Sigmoid colon (tissue), 7 donors: ENCODE data around the gene SLC39A11. TPM values are rescaled to one million over a fixed set of nuclear protein-coding genes. Genes with fewer than 3 reads are reported as not detected.

Source experiments
- DNase-seq: peaks from one replicate; pipeline ENCODE4 v3.0.0-alpha.2; 2019
- H3K27ac ChIP-seq, 4 donors: fragments of 200-600 bp; sonication (generic); one replicate each; pipeline ENCODE4 v1.5.1; 2016 to 2019; ENCODE audit warnings: mild to moderate bottlenecking in 1 of 4
- H3K27me3 ChIP-seq, 3 donors: fragments of 200-600 bp; sonication (generic); one replicate each; pipeline ENCODE4 v1.5.1; 2019; ENCODE audit warnings: mild to moderate bottlenecking in 1 of 3
- H3K36me3 ChIP-seq, 4 donors: fragments of 200-600 bp; sonication (generic); one replicate each; pipeline ENCODE4 v1.5.1; 2016 to 2019
- H3K4me1 ChIP-seq, 4 donors: fragments of 200-600 bp; sonication (generic); one replicate each; pipeline ENCODE4 v1.5.1; 2017 to 2019
- H3K4me3 ChIP-seq, 4 donors: fragments of 200-600 bp; sonication (generic); one replicate each; pipeline ENCODE4 v1.5.1; 2017 to 2019; ENCODE audit warnings: mild to moderate bottlenecking in 2 of 4, moderate library complexity in 1 of 4
- H3K9me3 ChIP-seq, 4 donors: fragments of 200-600 bp in 3 of 4; sonication (generic) in 3 of 4; one replicate each; pipeline versions ENCODE4 v1.5.1 to v1.6.1; 2013 to 2019
- EP300 ChIP-seq, 4 donors: sonication (generic); formaldehyde crosslinking; IDR thresholded peaks; one replicate each; pipeline ENCODE4 v1.6.1; 2017; ENCODE audit warnings: antibody characterized with exemption in 4 of 4
- POLR2A ChIP-seq, 2 donors: fragments of 450-650 bp; IDR thresholded peaks; one replicate each; pipeline ENCODE4 v1.6.1; 2016; ENCODE audit warnings: antibody characterized with exemption in 2 of 2, mild to moderate bottlenecking in 2 of 2, moderate library complexity in 2 of 2
- POLR2AphosphoS5 ChIP-seq, 4 donors: sonication (generic); formaldehyde crosslinking; IDR thresholded peaks; one replicate each; pipeline ENCODE4 v1.6.1; 2017; ENCODE audit warnings: antibody characterized with exemption in 4 of 4
- WGBS, 2 donors: extraction: QIAGEN DNeasy Blood & Tissue Kit; methylation state at CpG; one replicate each; pipeline ENCODE4 v1.1.7; 2013; 5-methylcytosine and 5-hydroxymethylcytosine counted together
- intact Hi-C: fragments of 100-400 bp; cut with DNase I; formaldehyde crosslinking; loops from one replicate; pipeline ENCODE4 v1.15.1; 2023
- polyA plus RNA-seq, 3 donors: library from polyadenylated mRNA; stranded (reverse); fragments of 200-250 nt; gene quantifications; one replicate each; pipeline ENCODE4 v1.2.3, GENCODE V29; 2013
- total RNA-seq, 4 donors: library from RNA; depleted of rRNA; stranded (reverse); fragments of >200 nt; gene quantifications; one replicate each; pipeline ENCODE4 v1.1.0, GENCODE V29; 2016
- TF ChIP-seq, protein P1 (sequence below), 4 experiments: fragments of 450-650 bp in 3 of 4; fragments of 200-600 bp in 1 of 4; IDR thresholded peaks; one replicate each; pipeline ENCODE4 v1.5.1; 2016 to 2019; ENCODE audit warnings: antibody characterized with exemption in 4 of 4, mild to moderate bottlenecking in 3 of 4, moderate library complexity in 2 of 4
- donor health status: healthy with polysubstance abuse.
- donor health status: Bipolar disorder and iron deficiency.
- donor health status: healthy.

The SLC39A11 gene
- total and polyA plus RNA-seq, 7 donors, result 7.6 to 16.4 (median 8.4) TPM

DNA sequence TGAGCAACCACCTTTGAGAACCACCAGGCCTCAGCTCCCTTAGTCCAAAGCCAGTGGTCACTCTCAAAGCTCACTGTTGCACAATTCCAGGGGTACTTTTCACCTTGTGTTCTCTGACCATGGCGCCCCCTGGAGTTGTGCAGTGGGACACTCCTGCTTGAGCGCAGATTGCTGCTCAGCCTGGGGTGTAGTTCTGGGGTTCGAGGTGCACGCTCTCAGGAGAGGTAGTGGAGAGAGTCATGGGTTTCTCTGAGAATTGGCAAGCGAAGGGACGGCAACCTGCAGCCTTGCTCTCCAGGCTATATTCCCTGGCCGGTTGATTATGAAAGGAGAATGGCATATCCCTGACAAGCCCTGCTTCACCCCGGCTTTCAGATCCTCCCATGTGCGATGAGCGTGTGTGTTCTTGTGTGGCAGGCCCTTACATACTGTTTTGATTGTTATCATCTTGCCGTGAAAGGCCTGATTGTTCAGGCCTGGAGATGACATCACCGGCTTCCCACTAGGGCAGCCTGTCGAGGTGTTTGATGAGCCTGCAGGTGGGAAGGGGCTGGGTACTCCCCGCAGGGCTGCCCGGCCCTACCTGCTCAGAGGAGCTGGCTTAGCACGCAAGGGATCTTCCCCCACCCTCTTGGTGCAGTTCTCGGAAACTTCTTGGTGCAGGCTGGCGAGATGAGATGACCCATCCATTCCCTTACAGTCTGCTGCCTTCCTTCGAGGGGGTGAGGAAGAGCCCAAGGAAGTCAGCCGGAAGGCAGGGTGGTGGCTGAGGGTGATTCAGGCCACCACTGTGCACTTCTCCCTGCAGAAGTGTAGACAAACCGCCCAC is 431.2 kb downstream of the SLC39A11 start:
- WGBS, 2 donors, result 38 to 80% methylated on average over 21 of the region's 21 CpGs
- H3K9me3 ChIP-seq, result no peaks in the 10 kb centered on the region
- DNase-seq, result no peak
- H3K36me3 ChIP-seq, result no peaks in the 10 kb centered on the region
- H3K27ac ChIP-seq, result no peak overlapping the region
- no peaks in the 10 kb centered on the region for H3K27me3 ChIP-seq
- no peak for TF ChIP-seq POLR2A (IDR thresholded peaks at IDR 0.05)
- no peak for TF ChIP-seq POLR2AphosphoS5 (IDR thresholded peaks at IDR 0.05)
- TF ChIP-seq EP300 (IDR thresholded peaks at IDR 0.05), result no peak
- TF ChIP-seq, protein P1, sequence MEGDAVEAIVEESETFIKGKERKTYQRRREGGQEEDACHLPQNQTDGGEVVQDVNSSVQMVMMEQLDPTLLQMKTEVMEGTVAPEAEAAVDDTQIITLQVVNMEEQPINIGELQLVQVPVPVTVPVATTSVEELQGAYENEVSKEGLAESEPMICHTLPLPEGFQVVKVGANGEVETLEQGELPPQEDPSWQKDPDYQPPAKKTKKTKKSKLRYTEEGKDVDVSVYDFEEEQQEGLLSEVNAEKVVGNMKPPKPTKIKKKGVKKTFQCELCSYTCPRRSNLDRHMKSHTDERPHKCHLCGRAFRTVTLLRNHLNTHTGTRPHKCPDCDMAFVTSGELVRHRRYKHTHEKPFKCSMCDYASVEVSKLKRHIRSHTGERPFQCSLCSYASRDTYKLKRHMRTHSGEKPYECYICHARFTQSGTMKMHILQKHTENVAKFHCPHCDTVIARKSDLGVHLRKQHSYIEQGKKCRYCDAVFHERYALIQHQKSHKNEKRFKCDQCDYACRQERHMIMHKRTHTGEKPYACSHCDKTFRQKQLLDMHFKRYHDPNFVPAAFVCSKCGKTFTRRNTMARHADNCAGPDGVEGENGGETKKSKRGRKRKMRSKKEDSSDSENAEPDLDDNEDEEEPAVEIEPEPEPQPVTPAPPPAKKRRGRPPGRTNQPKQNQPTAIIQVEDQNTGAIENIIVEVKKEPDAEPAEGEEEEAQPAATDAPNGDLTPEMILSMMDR (IDR thresholded peaks at IDR 0.05), result no peak
- no peak overlapping the region for H3K4me3 ChIP-seq
- intact Hi-C loops, result no loop called here
- H3K4me1 ChIP-seq, result no peaks in the 10 kb centered on the region

DNA sequence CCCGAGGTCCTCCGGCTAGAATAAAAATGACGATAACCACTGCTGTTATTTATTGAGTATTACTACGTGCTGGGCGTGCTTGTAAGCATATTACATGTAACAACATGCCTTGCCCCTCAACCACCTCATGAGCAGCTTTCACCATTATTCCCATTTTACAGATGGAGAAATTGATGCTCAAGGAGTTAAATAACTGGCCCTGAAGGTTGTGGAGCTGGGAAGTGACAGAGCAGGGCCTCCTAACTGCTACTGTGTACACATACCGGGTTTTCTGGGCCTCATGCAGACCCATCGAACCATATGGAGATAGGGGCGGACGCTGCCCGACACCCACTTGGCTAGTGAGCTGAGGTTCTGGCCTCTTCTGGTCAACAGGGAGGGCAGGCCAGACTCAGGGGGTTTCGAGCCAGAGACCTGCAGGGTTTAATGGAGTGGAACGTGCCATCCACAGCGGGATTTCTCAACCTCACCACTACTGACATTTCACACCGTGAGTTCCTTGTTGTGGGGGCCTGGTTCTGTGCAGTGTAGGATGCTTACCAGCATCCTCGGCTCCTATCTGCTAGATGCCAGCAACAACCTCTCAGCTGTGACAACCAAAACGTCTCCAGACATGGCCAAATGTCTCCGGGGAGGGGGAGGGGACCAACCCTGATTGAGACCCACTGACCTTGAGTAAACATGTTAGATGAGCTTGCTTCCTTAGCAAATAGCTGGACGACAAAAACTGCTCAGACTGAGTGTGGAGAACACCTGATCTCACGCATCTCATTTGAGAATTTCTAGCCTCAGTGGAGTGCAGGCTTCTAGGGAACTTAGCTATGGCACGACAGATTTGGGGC is 432.0 kb downstream of the SLC39A11 start:
- WGBS, 2 donors, result 83% methylated on average over 20 of the region's 20 CpGs
- Histone ChIP-seq H3K27me3 (no peaks in the 10 kb centered on the region), H3K27ac (no peak overlapping the region), H3K4me1 (no peaks in the 10 kb centered on the region), H3K4me3 (no peak overlapping the region), H3K36me3 (no peaks in the 10 kb centered on the region), H3K9me3 (no peaks in the 10 kb centered on the region)
- TF ChIP-seq POLR2A (IDR thresholded peaks at IDR 0.05) (no peak), EP300 (IDR thresholded peaks at IDR 0.05) (no peak), POLR2AphosphoS5 (IDR thresholded peaks at IDR 0.05) (no peak)
- TF ChIP-seq, protein P1 (IDR thresholded peaks at IDR 0.05), result no peak
- intact Hi-C loops, result no loop called here
- DNase-seq, result peak; percentile 32

DNA sequence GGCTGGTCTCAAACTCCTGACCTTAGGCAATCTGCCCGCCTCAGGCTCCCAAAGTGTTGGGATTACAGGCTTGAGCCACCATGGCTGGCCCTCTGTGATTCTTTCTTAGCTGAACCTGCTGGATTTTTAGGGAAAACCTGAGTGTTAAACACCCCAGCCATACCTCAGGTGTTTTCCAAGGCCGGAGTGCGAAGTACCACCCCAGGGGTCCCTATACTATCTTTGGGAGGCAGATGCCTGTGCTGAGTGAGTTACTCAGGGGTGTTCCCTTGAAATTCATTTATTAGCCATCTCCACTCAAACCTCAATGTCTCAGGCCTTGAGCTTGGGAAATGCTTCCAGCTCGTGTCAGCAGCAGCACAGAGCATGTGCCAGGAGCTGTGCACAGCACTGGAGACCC is 432.7 kb downstream of the SLC39A11 start:
- Histone ChIP-seq H3K4me1 (no peaks in the 10 kb centered on the region), H3K27me3 (no peaks in the 10 kb centered on the region), H3K9me3 (no peaks in the 10 kb centered on the region), H3K4me3 (no peak overlapping the region), H3K27ac (no peak overlapping the region), H3K36me3 (no peaks in the 10 kb centered on the region)
- peak; percentile 25 for DNase-seq
- 79 to 96% methylated on average over 4 of the region's 4 CpGs for WGBS, 2 donors
- intact Hi-C loops, result no loop called here
- TF ChIP-seq POLR2AphosphoS5 (IDR thresholded peaks at IDR 0.05), result no peak

DNA sequence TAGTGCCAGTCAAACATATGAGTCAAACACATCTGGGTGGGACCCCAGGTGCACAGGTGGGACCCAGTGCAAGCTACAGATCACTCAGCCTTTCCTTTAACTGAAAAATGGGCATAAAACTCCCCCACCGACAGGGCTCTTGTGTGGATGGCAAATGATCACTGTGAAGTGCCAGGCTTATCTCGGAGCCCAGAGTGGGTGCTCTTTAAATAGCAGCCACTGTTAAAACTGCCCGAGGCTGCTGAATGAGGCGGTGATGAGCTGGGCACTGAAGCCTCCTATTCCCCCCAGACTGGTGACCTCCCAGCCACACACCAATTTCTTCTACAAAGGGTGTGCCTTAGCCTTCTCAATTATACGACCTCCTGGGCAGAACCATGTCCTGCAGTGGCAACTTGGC is 433.8 kb downstream of the SLC39A11 start:
- H3K9me3 ChIP-seq, result no peaks in the 10 kb centered on the region
- H3K36me3 ChIP-seq, result no peaks in the 10 kb centered on the region
- 76 to 85% methylated on average over 5 of the region's 5 CpGs for WGBS, 2 donors
- no peak for DNase-seq
- H3K27ac ChIP-seq, result no peak overlapping the region
- no peaks in the 10 kb centered on the region for H3K4me1 ChIP-seq
- TF ChIP-seq POLR2AphosphoS5 (IDR thresholded peaks at IDR 0.05) (no peak), POLR2A (IDR thresholded peaks at IDR 0.05) (no peak), EP300 (IDR thresholded peaks at IDR 0.05) (no peak)
- TF ChIP-seq, protein P1 (IDR thresholded peaks at IDR 0.05), result no peak
- intact Hi-C loops, result no loop called here
- no peak overlapping the region for H3K4me3 ChIP-seq
- no peaks in the 10 kb centered on the region for H3K27me3 ChIP-seq
